Natural killer cell (primary cell): ENCODE data around the gene INSRR. TPM values are rescaled to one million over a fixed set of nuclear protein-coding genes. Genes with fewer than 3 reads are reported as not detected.

Experiments
- ATAC-seq, 3 donors: fragments of 150-1000 bp in 2 of 3; fragments of 200-7000 bp in 1 of 3; cut with Tn5 transposase; 1 replicate in 1 of 3; 2 replicates in 2 of 3; pipeline ENCODE4 v1.10.0; 2021; ENCODE audit warnings: mild to moderate bottlenecking in 2 of 3, moderate library complexity in 2 of 3
- DNase-seq, 2 donors: peaks; one replicate each; pipeline versions ENCODE4 v3.0.0 to v3.0.0-alpha.2; 2013 to 2021; ENCODE audit warnings: mixed read lengths in 1 of 2
- H3K27ac ChIP-seq: one replicate; pipeline ENCODE4 v1.5.1; 2013; ENCODE audit warnings: mild to moderate bottlenecking, low read length
- H3K27me3 ChIP-seq: one replicate; pipeline ENCODE4 v1.6.1; 2013; ENCODE audit warnings: low read length; ENCODE audit not compliant: control insufficient read depth, insufficient read depth
- H3K36me3 ChIP-seq: one replicate; pipeline ENCODE4 v1.6.1; 2013; ENCODE audit warnings: low read length; ENCODE audit not compliant: control insufficient read depth, insufficient read depth
- H3K4me1 ChIP-seq: one replicate; pipeline ENCODE4 v1.6.1; 2013; ENCODE audit warnings: low read length; ENCODE audit not compliant: control insufficient read depth, insufficient read depth
- H3K4me3 ChIP-seq: one replicate; pipeline ENCODE4 v1.5.1; 2013; ENCODE audit warnings: low read length
- H3K9me3 ChIP-seq: one replicate; pipeline ENCODE4 v1.6.1; 2013; ENCODE audit warnings: low read length; ENCODE audit not compliant: control insufficient read depth, insufficient read depth
- H3K27ac Mint-ChIP-seq, 2 donors: one replicate each; pipeline ENCODE4 v1.8.0; 2022; ENCODE audit warnings: mild to moderate bottlenecking in 2 of 2, mixed read lengths in 2 of 2, moderate library complexity in 1 of 2
- H3K27me3 Mint-ChIP-seq, 2 donors: one replicate each; pipeline ENCODE4 v1.8.0; 2022; ENCODE audit warnings: low read depth in 2 of 2, mixed read lengths in 2 of 2
- H3K36me3 Mint-ChIP-seq: one replicate; pipeline ENCODE4 v1.8.0; 2022; ENCODE audit warnings: mixed read lengths
- H3K4me1 Mint-ChIP-seq, 2 donors: one replicate each; pipeline ENCODE4 v1.8.0; 2022; ENCODE audit warnings: mixed read lengths in 2 of 2
- H3K4me3 Mint-ChIP-seq: one replicate; pipeline ENCODE4 v1.8.0; 2022; ENCODE audit warnings: mild to moderate bottlenecking, moderate library complexity, mixed read lengths
- H3K9me3 Mint-ChIP-seq, 2 donors: one replicate each; pipeline ENCODE4 v1.8.0; 2022; ENCODE audit warnings: mixed read lengths in 2 of 2
- WGBS: methylation state at CpG from one replicate; pipeline ENCODE4 v1.1.7; 2013; ENCODE audit warnings: missing lambda C conversion rate; ENCODE audit not compliant: insufficient coverage; 5-methylcytosine and 5-hydroxymethylcytosine counted together
- intact Hi-C: fragments of 100-400 bp; cut with micrococcal nuclease; formaldehyde crosslinking; loops from one replicate; pipeline ENCODE4 v1.14.2; 2022
- total RNA-seq, 4 donors: library from RNA; stranded (reverse); fragments of 120-200 nt in 1 of 4; gene quantifications; one replicate each; pipeline versions ENCODE4 v1.2.3 to v1.2.4, GENCODE V29; 2013 to 2022
- TF ChIP-seq, protein P1 (sequence below): fragments of 200-600 bp; IDR thresholded peaks from one replicate; pipeline ENCODE4 v1.8.0; 2022; ENCODE audit warnings: antibody characterized with exemption

Gene INSRR
- total RNA-seq, 3 donors from 2014 or later (not counting 1 experiment from before 2014, with no cell fraction given) = 0.10 to 0.18 (median 0.14) TPM

DNA sequence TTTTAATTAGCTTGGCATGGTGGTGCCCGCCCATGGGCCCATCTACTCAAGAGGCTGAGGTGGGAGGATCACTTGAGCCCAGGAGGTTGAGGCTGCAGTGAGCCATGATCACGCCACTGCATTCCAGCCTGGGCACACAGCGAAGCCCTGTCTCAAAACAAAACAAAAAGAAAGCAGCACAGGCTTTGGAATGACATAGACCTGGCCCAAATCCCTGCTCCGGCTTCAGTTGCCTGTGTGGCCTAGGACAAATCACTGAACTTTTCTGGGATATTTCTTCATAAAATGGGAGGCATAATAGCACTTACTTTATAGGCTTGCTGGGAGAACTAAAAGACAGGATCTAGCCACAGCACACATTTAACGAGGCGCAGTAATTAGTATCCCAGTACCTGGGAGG, 37.0 kb upstream of the INSRR start:
- Mint-ChIP-seq H3K4me1 (peaks cover 5 to 26% of the 10 kb centered on the region in 2 donors), H3K9me3 (no peaks in the 10 kb centered on the region), H3K27ac (no peak overlapping the region), H3K4me3 (no peak overlapping the region), H3K27me3 (peaks cover 11 to 49% of the 10 kb centered on the region in 2 donors), H3K36me3 (no peaks in the 10 kb centered on the region)
- intact Hi-C loops = no loop called here
- DNase-seq (no peak), ATAC-seq (no peak)
- Histone ChIP-seq H3K4me3 (no peak overlapping the region), H3K27ac (no peak overlapping the region), H3K27me3 (peaks cover 29% of the 10 kb centered on the region), H3K36me3 (no peaks in the 10 kb centered on the region), H3K4me1 (peaks cover 20% of the 10 kb centered on the region), H3K9me3 (no peaks in the 10 kb centered on the region)
- TF ChIP-seq, protein P1, sequence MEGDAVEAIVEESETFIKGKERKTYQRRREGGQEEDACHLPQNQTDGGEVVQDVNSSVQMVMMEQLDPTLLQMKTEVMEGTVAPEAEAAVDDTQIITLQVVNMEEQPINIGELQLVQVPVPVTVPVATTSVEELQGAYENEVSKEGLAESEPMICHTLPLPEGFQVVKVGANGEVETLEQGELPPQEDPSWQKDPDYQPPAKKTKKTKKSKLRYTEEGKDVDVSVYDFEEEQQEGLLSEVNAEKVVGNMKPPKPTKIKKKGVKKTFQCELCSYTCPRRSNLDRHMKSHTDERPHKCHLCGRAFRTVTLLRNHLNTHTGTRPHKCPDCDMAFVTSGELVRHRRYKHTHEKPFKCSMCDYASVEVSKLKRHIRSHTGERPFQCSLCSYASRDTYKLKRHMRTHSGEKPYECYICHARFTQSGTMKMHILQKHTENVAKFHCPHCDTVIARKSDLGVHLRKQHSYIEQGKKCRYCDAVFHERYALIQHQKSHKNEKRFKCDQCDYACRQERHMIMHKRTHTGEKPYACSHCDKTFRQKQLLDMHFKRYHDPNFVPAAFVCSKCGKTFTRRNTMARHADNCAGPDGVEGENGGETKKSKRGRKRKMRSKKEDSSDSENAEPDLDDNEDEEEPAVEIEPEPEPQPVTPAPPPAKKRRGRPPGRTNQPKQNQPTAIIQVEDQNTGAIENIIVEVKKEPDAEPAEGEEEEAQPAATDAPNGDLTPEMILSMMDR = no peak
- 91% methylated on average over 6 of the region's 6 CpGs for WGBS

DNA sequence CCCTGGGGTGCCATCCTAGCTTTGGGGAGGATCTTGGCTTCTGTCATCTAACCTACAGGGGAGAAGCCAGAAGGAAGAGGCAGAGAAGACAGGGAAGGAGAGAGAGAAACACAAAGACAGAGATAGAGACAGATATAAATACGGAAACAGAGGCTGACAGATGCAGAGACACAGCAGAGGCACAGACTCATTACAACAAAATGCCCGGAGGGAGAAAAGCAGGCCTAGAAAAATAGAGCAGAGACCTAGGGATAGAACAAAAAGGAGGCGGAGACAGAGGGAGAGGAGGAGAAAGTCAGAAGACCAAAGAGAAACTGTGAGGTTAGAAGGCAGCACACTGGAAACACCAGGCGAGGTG, 36.5 kb upstream of the INSRR start:
- H3K9me3 Mint-ChIP-seq = no peaks in the 10 kb centered on the region
- no peaks in the 10 kb centered on the region for H3K36me3 ChIP-seq
- DNase-seq (no peak), ATAC-seq (no peak)
- TF ChIP-seq, protein P1 = no peak
- H3K4me3 ChIP-seq = no peak overlapping the region
- 88% methylated on average over 4 of the region's 4 CpGs for WGBS
- H3K27ac ChIP-seq = no peak overlapping the region
- H3K27ac Mint-ChIP-seq = no peak overlapping the region
- H3K36me3 Mint-ChIP-seq = no peaks in the 10 kb centered on the region
- intact Hi-C loops = no loop called here
- no peaks in the 10 kb centered on the region for H3K9me3 ChIP-seq
- H3K27me3 Mint-ChIP-seq = peaks cover 13 to 50% of the 10 kb centered on the region in 2 donors
- H3K27me3 ChIP-seq = peaks cover 29% of the 10 kb centered on the region
- peaks cover 20% of the 10 kb centered on the region for H3K4me1 ChIP-seq
- H3K4me3 Mint-ChIP-seq = no peak overlapping the region
- peaks cover 5 to 27% of the 10 kb centered on the region in 2 donors for H3K4me1 Mint-ChIP-seq

DNA sequence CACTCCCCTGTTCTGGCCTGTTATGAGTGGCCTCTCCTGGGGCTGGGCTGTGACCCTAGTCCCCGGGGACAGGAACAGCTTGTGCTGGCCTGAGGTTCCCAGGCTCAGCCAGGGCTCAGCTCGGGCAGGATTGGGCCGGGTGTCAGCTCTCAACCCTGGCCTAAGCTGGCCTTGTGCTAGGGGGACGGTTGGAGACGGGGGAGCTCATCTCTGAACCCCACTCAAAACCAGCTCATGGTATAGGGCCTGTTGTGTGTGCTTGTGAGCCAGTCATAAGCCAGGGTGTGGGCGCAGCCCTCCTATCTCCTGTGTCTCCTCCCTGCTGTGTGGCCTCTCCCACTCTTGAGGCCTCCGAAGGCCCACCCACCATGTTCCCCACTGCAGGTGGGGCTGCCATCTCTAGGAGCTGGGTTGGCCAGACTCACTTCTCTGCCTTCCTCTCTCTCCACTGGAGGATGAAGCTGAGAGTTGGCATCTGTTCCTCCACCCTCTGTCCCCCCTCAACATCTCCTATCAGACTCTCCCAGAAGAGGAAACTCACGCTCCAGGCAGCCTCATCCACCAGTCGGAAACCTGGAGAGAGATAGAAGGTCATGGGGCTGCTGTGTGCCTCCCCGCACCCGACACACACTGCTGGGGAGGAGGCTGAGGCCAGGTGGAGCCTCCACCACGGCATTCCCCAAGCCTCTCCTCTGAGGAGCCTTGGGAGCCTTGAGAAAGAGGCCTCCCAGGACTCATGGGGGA, 36.0 kb upstream of the INSRR start:
- 57% methylated on average over 12 of the region's 12 CpGs for WGBS
- Mint-ChIP-seq H3K4me1 (peaks cover 11 to 32% of the 10 kb centered on the region in 2 donors), H3K27ac (no peak overlapping the region), H3K9me3 (no peaks in the 10 kb centered on the region), H3K4me3 (no peak overlapping the region), H3K36me3 (no peaks in the 10 kb centered on the region), H3K27me3 (peaks cover 18 to 54% of the 10 kb centered on the region in 2 donors)
- no peaks in the 10 kb centered on the region for H3K9me3 ChIP-seq
- TF ChIP-seq, protein P1 = no peak
- H3K4me3 ChIP-seq = no peak overlapping the region
- intact Hi-C loops = no loop called here
- no peaks in the 10 kb centered on the region for H3K36me3 ChIP-seq
- H3K4me1 ChIP-seq = peaks cover 20% of the 10 kb centered on the region
- H3K27ac ChIP-seq = no peak overlapping the region
- ATAC-seq (no peak), DNase-seq (no peak)
- H3K27me3 ChIP-seq = peaks cover 29% of the 10 kb centered on the region

DNA sequence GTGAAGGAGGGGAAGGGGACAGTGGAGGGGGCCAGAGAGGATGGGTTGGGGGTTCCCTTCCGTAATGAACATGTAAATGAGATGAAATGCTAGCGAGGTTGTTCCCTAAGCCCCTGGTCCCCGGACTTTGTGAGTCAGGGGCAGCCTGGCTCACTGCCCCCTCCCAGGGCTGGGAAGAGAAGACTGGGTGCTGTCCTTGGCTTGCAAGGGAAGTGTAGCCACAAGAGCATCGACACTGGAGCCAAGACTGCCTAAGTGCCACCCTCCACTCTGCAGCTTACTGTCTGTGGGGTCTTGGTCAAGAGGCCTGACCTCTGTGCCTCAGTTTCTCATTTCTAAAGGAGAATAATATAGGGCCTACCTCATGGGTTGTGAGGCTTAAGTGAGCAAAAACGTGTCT, 35.1 kb upstream of the INSRR start:
- intact Hi-C loops = no loop called here
- peaks cover 12 to 33% of the 10 kb centered on the region in 2 donors for H3K4me1 Mint-ChIP-seq
- peaks cover 29% of the 10 kb centered on the region for H3K27me3 ChIP-seq
- WGBS = 36% methylated on average over 5 of the region's 5 CpGs
- no peak overlapping the region for H3K4me3 Mint-ChIP-seq
- DNase-seq (no peak), ATAC-seq (no peak)
- no peaks in the 10 kb centered on the region for H3K36me3 ChIP-seq
- H3K4me1 ChIP-seq = peaks cover 20% of the 10 kb centered on the region
- H3K9me3 ChIP-seq = no peaks in the 10 kb centered on the region
- TF ChIP-seq, protein P1 = no peak
- H3K27ac Mint-ChIP-seq = no peak overlapping the region
- H3K36me3 Mint-ChIP-seq = no peaks in the 10 kb centered on the region
- no peak overlapping the region for H3K27ac ChIP-seq
- H3K9me3 Mint-ChIP-seq = no peaks in the 10 kb centered on the region
- peaks cover 23 to 54% of the 10 kb centered on the region in 2 donors for H3K27me3 Mint-ChIP-seq
- H3K4me3 ChIP-seq = no peak overlapping the region
